HG03457 (cell line): ENCODE data around the gene LYRM7.

ENCODE experiments used
- ATAC-seq: cut with Tn5 transposase; IDR thresholded peaks from one replicate; pipeline ENCODE4 v1.9.1; 2021; ENCODE audit warnings: moderate number of reproducible peaks; ENCODE audit not compliant: unreplicated experiment

The LYRM7 gene

DNA sequence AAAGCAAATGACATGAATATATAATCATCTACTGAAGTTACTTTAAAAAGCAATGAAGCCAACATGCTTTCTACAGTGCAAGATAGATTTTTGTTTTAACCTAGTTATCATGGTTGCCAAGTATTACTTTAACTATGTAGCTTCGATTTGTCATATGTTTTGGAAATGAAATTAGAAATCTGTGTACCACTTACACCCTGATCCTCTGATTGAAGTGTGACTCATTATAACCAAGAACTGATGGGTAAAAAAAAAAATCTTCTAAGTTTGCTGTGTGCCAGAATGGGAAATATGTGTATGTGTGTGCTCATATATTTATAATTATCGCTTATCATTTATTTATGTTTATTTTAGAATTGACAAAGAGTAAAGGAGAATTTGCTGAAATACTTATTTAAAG is 84.0 kb downstream of the LYRM7 start:
- no peak for ATAC-seq
